ENCODE data around the gene RALBP1.
A peak's percentile ranks its signal among the peaks of the same experiment; 100 is the strongest.

- TF ChIP-seq EP300 (IDR thresholded peaks at IDR 0.05; ENCODE audit: borderline replicate concordance), result no peak
- TF ChIP-seq CREB1 (IDR thresholded peaks at IDR 0.05; ENCODE audit: low read depth), result no peak
- peak; percentile 30; the same call in 1 of the 2 replicates for TF ChIP-seq TEAD4 (IDR thresholded peaks at IDR 0.05)
- TF ChIP-seq MAX (IDR thresholded peaks at IDR 0.05), result no peak
- no peak for TF ChIP-seq FOXM1 (IDR thresholded peaks at IDR 0.05; ENCODE audit: borderline replicate concordance, low read depth)
- no peak for TF ChIP-seq REST (IDR thresholded peaks at IDR 0.05; ENCODE audit: low read depth)
- TF ChIP-seq RAD21 (IDR thresholded peaks at IDR 0.05; ENCODE audit: low read depth), result peak; percentile 88
- TF ChIP-seq YY1 (IDR thresholded peaks at IDR 0.05; ENCODE audit: low read depth), result no peak
Observed at GRCh38 chr18:9575558-9575957, 100.2 kb downstream of the RALBP1 start.
